Dedifferentiated amniotic fluid mesenchymal stem cell (primary cell): ENCODE results near the gene GPHN.
"Not testable (repeated sequence)": the region's sequence is repeated elsewhere in the genome, so short reads cannot be mapped to it uniquely, and the experiment has no call there.

Experiments
- DNase-seq: peaks from one replicate; pipeline ENCODE4 v3.0.0-alpha.2; 2016; ENCODE audit errors: extremely low spot score

Gene GPHN

DNA sequence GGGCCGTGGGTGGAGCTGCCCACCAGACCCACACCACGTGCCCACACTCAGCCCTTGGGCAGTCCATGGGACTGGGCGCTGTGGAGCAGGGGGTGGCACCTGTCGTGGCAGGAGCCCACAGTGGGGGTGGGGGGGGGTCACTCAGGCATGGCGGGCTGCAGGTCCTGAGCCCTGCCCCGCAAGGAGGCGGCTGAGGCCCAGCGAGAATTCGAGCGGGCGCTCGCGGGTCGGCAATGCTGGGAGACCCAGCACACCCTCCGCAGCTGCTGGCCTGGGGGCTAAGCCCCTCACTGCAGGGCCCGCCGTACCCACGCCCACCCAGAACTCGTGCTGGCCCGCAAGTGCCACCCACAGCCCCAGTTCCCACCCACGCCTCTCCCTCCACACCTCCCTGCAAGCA lies 548.7 kb downstream of the GPHN start:
- DNase-seq = no peak

DNA sequence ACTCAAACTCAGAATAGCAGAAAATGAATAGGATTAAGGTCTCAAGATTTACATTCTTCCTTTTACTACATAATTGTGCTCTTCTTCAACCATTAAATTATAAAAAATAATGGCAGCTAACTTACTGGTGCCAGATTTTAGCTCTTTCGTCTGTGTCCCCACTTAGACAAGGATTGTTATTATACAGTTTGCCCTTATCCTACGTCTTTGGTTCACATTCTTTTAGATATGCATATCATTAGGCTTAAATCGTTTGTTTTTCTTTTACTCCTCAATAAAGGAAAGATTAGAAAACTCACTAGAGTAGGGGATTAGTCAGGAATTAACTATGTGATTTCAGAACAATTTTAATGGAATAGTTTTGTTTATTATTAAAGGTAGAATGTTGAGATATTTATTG lies 551.6 kb downstream of the GPHN start:
- DNase-seq = no peak

DNA sequence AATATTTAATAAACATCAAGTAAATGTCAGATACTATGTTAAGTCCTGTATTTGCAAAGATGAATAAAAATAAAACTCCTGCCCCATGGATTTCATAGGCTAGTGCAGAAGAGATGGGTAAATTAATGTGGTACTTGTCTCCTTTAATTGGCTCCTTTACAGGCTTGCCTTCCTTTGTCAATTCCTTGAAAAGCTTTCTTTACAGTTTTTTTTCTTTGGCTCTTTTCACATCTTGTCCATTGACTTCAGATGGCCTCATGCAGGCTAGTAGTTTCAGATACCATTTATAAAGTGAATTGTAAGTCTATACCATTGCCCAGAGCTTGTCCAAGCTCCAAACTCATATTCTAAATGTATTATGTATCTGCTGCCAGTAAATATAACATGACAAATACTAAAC lies 552.6 kb downstream of the GPHN start:
- DNase-seq = no peak

DNA sequence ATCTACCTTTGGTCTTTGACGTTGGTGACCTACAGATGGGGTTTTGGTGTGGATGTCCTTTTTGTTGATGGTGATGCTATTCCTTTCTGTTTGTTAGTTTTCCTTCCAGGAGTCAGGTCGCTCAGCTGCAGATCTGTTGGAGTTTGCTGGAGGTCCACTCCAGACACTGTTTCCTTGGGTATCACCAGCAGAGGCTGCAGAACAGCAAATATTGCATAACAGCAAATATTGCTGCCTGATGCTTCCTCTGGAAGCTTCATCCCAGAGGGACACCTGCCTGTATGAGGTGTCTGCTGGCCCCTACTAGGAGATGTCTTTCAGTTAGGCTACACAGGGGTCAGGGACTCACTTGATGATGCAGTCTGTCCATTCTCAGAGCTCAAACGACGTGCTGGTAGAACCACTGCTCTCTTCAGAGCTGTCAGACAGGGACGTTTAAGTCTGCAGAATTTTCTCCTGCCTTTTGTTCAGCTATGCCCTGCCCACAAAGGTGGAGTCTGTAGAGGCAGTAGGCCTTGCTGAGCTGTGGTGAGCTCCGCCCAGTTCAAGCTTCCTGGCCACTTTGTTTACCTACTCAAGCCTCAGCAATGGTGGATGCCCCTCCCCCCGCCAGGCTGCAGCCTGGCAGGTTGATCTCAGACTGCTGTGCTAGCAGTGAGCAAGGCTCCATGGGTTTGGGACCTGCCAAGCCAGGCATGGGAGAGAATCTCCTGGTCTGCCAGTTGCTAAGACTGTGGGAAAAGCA lies 559.3 kb downstream of the GPHN start:
- not testable (repeated sequence) for DNase-seq

DNA sequence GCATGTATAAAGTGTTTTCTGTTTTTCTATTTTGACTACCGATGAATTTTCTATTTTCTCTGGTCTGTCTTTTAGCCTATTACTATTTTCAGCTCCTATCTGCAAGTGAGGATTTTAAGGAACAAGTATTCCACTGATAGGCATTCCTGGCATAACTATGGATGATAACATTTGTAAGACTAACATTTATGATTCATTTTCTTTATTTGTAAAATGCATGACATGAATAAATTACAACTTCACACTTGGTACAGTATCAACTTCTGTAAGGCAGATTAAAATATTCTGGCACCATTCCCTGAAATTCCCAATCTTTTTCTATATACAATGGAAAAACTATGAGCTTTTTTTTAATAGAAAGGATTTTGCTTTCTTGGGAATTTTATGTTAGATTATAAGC lies 560.3 kb downstream of the GPHN start:
- DNase-seq = no peak

DNA sequence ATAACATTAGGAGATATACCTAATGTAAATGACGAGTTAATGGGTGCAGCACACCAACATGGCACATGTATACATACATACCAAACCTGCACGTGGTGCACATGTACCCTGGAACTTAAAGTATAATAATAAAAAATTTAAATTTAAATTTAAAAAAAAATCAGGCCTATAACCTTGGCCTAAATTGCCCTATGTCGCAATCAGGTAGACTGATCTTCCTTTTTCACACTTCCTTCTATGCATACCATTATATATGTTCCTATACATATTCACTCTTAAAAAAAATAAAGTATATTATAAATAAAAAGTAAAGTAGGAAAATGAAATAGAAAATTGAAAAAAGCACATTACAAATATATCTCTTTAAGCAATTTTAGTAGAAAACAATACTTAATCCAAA lies 563.6 kb downstream of the GPHN start:
- no peak for DNase-seq

DNA sequence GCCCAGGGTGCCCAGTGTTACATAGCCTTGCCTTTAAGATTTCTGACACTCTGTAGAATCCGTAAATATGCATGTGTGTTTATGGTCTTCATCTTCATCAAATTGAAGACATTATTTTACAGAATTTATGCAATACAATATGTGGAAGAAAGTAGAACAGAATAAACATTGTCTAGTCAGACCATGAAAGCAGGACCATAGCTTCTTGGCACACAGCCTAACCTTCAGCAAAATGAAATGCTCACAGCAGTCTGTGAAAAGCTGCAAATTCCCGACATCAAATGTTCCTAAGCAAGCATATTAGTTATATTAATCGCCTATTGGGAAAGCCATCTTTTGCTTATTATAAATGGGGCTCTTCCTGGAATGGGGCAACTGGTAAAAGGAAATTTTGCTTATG lies 570.0 kb downstream of the GPHN start:
- no peak for DNase-seq

DNA sequence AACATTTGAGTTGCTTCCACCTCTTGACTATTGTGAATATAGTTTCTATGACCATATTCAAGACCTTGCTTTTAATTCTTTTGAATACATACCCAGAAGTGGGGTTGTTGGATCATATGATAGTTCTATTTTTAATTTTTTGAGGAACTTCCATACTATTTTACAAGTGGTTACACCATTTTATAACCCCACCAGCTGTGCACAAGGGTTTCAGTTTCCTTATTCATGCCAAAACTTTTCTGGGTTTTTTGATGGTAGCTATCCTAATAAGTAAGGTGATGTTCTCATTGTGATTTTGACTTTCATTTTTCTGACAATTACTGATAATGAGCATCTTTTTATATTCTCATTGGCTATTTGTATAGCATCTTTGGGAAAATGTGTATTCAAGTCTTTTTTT lies 571.9 kb downstream of the GPHN start:
- no peak for DNase-seq

DNA sequence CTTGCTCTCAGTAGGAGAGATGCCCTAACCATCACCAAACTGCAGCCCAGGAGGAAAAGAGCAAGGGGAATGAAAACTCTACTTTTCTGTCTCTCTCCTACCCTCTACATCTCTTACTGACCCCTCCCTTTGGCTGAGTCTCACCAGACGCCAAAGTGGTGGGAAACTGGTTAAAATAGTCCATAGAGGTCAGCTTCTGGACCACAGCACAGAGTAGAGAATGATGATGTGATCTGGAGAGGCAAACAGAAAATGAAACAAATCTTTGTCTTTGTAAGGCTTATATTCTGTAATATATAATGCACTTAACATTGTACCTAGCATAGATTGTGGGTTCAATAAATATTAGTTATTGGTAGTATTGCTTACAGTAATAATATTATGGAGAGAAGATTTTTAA lies 600.3 kb downstream of the GPHN start:
- no peak for DNase-seq

DNA sequence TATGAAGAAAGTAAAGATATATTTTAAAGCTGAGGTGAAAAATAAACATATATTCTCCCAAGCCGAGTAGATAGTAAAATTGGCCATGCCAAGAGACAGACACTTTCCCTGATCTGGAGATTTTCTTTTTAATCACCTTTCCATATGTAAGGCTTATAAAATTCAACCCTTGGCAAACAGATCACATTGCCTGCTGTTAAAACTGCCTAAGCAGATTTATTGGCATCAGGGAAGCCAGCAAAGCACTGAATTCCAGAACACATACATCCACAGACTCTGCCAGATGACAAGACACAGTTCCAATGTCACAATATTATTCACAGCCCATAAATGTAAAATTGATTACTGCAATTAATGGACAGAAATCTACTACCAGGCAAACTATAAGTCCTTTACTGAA lies 603.1 kb downstream of the GPHN start:
- no peak for DNase-seq

DNA sequence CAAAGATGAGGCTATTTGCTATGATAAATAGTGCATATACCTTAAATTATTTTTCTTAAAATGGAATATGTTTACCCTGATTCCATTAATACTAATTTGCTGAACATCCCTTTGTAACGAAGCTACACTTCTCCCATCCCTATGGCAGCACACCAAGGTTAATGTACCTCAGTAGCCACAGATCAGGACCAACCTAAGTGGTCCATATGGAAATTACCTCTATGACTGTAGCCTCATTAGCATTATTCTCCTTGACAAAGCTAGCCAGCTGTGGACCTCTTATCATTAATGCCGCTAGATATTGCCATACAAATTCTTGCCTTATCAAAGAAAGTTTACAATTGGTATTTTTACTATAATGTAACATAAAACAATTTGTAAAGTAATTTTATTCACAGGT lies 604.4 kb downstream of the GPHN start:
- no peak for DNase-seq

DNA sequence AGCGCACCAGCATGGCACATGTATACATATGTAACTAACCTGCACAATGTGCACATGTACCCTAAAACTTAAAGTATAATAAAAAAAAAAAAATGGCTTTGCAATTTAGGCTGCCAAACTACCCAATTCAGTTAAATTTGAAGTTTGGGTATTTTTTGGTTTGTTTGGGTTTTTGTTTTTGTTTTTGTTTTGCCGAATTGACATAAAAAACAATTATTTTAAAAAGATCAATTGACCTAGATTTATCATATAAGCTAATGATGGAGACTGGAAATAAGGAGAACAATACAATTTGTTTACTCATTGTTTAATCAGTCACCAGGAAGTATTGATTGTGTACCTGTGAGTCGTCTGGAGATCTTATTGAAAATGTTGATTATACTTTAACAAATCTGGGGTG lies 619.2 kb downstream of the GPHN start:
- no peak for DNase-seq

DNA sequence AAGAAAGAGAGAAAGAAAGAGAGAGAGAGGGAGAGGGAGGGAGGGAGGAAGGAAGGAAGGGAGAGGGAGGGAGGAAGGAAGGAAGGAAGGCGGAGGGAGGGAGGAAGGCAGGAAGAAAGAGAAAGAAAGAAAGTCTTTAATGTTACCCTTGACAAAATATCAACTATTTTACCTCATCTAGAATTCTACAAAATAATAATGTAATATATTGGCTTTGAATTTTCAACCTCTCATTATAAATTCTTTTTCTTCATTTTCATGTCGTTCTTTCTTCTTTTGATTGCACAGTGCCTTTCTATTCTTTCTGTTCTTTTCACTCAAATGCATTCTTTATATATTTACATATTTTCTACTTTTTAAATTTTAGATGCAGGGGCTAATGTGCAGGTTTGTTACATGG lies 621.8 kb downstream of the GPHN start:
- DNase-seq = no peak

DNA sequence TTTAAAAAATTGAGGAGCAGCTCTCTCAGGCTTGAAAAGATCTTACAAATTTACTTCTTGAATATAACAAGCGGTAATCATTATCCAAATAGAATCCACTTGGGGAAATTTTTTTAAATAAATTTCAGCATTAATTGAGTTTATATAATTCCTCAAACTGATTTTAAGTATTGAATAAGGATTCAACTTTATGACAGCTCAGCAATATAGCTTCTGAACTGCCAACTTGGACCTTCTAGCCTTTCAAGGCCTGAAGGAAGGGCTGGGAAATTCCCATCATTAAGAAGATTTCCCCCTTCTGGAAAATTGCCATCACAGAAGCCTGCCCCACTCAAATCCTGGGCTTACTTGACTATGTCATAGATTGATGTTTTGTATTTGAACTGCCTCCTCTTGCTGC lies 623.7 kb downstream of the GPHN start:
- no peak for DNase-seq

DNA sequence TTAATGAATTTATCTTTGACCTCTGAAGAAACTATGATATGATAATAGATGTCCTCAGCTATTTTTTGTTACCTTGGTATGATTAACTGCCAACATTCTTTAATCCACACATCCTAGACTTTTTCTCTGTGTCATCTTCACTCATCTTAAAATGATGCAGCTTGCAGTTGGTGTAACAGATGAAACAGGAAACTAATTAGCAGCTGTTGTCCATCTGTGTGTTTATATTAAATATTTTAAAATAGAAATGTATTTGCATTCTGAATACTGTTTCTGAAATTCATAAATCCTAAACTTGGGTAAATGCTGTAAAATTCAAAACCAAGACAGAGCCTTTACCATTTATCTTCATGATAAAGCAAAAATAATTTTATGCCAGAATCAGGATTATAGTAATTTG lies 625.2 kb downstream of the GPHN start:
- no peak for DNase-seq

DNA sequence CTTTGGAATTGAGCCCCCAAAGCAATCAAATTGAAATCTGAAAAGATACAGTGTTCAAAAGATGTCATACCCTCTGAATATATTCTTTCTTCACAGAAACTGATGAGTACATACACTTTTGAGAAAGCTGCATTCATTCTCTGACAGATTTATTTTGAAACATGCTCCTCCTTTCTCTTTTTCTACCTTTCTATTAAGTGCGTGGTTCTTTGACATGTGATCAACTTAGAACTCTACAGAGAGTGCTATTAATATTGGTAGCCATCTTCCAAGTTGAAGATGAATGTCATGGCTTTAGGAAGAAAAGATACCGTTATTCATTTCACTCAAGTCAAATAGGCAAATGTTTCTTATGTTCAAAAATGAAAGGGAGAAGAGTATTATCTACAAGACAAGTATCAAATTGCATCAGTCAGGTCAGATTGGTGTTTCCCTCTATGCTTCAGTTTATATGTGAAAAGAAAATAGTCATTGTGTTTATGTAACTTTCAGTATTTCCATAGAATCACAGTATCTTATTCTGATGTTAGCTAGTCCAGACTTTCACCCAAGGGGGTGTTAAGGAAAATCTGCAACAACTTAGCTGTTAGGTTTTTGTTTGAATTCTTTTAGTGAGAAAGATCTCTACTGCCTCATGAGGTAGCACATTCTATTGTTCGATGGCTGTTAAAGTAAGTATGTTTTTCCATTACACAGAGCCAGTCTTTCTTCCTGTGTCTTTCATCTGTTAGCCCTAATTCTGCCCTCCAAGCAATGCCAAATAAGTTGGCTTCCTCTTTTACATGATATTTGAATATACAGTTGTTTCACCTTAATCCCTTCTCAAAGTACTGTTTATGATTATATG lies 625.9 kb downstream of the GPHN start:
- no peak for DNase-seq

DNA sequence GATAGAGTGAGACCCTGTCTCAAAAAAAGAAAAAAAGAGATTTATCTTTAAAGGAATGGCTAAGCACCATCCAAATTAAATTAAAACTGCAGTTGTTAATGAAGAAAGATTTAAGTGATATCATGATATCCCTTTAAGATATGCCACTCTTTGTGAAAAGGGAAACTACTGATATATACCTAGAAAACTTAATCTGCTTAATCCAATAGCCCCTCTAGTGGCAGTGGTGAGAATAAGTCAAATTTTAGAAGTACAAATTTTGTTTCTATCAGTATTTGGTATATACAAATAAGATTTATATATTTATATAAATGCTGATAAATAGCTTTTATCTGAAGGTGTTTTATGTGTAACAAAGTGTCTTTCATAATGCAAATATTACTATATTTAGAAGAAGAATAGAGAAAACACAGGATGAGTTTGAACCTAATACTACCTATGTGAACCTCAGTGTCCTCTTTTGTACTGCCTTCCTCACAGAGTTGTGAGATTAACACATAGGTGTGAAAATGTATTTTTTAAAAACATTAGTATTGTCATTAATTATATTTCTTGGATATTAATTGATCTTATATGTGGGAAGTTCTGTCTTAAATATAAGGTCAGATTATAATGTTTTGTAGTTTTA lies 629.9 kb downstream of the GPHN start:
- no peak for DNase-seq

DNA sequence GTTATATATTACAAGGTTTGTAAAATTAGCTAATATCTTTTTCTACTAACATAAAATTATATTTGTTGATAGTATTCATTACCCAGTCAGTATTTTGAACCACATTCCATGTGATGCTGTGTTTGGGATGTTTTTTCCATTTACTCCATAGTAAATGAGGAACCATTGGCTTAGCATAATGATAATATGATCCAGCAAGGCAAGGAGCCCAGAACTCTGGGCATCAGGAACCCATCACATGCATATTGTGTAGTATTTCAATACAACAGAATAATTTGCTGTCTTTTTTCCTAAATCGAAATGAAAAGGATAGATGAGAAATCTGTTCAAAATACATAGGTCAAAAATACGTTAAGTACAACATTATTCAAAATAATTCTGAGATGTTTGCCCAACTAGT lies 632.6 kb downstream of the GPHN start:
- no peak for DNase-seq

DNA sequence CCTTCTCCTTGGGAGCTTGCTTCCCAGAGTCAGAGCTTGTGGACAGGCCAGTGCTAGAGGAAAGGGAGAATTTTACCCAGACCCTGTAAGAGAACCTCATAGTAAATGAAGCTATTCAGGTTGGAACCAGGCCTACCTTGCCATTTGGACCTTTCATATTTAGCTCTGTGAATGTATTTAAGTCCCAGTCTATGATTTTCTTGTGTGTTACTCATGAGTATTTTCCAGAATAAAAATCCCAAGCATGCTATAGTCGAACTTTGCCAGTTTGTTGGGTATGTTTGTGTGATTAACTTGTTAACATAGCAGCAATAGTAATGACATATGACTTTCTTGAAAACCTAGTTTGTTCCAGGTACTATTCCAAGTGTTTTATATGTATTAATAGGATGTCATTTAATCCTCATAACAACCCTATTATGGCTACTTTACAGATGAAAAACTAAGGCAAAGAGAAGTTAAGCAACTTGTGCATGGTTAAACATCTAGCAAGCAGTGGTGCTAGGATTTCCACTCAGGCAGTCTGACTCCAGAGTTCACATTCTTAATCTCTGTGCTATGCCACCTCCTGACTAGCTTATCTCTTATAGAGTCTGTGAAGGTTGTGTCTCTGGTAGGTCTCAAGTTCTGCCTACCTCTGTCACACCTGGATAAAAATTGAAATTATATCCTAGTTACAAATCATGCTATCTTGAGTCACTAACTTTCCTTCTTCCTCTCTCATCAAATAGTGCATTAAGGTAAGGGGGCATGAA lies 633.4 kb downstream of the GPHN start:
- no peak for DNase-seq

DNA sequence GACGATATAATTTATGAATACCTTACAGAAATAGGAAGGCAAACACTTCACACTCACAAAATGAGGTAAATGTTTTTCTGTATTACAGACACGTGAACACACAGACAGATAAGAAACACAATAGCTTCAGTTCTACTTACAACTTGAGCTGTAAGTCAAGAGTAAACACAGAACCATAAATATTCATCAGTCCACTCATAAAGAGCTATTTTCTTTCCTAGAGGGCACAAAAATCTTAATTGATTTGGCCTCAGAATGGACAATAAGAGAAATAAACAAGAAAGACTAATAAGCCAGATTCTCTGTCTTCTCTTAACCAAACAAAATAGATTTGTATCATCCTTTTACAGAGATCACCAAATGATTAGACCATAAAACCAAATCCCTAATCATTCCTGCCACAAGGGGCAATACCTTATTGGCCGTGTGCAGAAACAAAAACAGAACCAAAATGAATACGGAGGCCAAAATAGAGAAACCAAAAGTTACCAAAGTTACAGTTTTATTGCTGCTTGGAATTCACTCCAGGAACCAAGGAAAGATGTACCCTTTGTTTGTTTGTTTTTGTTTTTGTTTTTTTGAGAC lies 643.2 kb downstream of the GPHN start:
- no peak for DNase-seq

DNA sequence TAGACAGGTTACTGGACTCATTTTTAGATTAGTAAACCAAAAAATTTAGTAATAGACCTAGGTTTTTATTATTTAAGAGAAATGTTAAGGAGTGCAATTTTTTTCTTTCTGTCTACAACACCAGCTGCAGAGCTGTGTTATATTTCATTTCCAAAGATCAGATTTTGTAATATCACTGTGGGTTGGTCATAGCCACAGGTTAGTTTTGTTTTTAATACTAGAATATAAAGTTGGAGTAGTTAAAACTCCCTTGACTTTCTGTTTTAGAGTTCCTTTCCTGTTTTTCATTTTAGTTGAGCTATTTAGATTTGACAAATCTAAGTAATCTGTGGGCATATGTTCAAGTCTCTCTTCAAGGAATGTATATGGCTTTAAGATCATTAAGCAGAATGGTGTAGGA lies 650.6 kb downstream of the GPHN start:
- DNase-seq = no peak

DNA sequence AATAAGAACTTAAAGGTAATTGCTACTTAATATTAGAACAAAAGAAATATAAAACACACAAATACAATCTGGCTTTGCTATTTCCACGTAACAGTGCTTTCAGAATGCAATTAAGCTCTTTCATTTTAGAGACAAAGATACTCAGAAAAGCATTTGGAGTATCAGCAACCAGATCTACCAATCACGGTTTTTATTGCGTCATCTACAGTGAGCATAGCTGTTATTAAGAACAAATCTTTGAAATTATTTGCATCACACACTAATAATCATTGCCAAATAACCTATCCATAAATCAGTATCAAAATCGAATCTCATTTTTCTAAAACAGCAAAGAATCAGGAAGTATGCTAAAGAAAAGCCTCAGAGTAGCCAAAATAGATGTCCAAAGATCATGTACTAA lies 654.4 kb downstream of the GPHN start:
- no peak for DNase-seq
